Activated effector memory CD4-positive, alpha-beta T cell treated with anti-CD3 and anti-CD28 coated beads, Interleukin-2, amount 50 U/mL, for 16 hours (primary cell): Measurements from ENCODE around the gene PTPN1.
"Not testable (repeated sequence)": the region's sequence is repeated elsewhere in the genome, so short reads cannot be mapped to it uniquely, and the experiment has no call there.

Source experiments
- DNase-seq: peaks from one replicate; pipeline ENCODE4 v3.0.0-alpha.2; 2020

The PTPN1 gene

DNA sequence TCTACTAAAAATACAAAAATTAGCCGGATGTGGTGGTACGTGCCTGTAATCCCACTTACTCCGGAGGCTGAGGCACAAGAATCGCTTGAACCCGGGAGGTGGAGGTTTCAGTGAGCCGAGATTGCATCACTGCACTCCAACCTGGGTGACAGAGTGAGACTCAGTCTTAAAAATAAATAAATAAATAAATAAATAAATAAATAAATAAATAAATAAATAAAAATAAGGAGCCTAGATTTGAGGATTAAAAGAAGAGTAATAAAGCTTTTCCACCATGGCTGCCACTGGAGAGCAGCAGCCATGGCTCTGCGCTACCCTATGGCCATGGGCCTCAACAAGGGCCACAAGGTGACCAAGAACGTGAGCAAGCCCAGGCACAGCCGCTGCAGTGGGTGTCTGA is 110.3 kb downstream of the PTPN1 start:
- DNase-seq = not testable (repeated sequence)

DNA sequence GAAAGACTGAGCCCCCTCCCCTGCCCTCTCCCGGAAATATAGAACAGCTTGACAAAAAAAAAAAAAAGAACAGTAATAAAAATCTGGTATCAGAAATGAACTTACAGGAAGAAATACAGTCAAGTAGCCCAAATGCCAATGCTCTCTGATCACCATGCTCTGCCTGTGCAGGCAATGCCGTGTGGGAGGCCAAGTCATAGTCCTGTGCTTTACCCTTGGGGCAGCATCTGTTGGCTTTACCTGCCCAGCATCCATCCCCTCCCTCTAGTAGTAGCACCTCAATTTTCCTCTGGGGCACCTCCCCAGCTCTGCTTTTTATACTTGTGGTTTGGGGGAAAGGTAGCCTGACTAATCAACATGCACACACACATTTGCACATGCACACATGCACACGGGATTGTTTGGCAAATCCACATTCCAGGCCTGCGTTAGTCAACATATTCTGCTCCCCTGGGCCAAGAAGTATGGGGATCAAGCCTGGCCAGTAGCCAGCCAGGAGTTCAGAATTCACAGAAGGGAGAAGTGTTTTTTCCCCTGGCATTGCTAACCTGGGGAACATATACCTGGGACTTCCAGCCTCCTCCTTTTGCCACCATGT is 111.0 kb downstream of the PTPN1 start:
- DNase-seq = no peak

GRCh38 chr20:50624351-50625016 is 114.3 kb downstream of the PTPN1 start:
- no peak for DNase-seq

GRCh38 chr20:50625986-50626677 is 115.9 kb downstream of the PTPN1 start:
- DNase-seq = no peak

GRCh38 chr20:50627747-50628146 is 117.6 kb downstream of the PTPN1 start:
- DNase-seq = no peak

DNA sequence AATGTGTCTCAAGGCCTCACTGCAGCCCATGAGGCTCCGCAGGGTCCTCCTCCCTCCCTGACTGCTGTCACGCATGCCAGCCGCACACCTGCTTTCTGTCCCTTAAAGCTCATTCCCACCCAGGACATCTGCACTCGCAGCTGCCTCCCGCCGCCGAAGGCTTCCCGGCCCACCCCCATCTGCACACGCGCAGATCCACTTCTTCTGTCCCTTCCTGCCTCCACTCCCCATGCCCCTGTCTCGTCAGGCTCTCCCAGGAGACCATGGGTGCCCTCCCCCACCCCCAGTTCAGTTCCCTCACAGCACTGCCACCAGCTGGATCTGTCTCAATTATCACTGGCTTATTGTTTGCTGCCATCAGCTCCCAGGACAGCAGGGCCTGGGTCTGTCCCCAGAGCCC is 118.1 kb downstream of the PTPN1 start:
- no peak for DNase-seq

GRCh38 chr20:50628853-50629669 is 118.9 kb downstream of the PTPN1 start:
- no peak for DNase-seq

DNA sequence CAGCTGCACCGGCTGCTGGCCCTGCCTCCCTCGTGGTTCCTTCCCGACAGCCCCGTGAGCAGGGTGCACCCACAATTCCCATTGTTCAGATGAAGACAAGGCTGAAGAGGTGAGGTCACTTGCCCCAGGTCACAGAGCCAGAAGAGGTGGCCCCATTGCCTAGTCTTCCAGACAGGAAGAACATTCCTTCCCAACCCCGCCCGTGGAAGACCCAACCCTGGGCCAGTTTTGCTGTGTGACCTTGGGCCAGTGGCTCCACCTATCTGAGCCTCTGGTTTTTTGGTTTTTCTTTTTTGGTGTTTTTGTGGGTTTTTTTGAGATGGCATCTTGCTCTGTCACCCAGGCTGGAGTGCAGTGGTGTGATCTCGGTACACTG is 119.5 kb downstream of the PTPN1 start:
- no peak for DNase-seq

GRCh38 chr20:50630578-50631263 is 120.5 kb downstream of the PTPN1 start:
- DNase-seq = no peak

DNA sequence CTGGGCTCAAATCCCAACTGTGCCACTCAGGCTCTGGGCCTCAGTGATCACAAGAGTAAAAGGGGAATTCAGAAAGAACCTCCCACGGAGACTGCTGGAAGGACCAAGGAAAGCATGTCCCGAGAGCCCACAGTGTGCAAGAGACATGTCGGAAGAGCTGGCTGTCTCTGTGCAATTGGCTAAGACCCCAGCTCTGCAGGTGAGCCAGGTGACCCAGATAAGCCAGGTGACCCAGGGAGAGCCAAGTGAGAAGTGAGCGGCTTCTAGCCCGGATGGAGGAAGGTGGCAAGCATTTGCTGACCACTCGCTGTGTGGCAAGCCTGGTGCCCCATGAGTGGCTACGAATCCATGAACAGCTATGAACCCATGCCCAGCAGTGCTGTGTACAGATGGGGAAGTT is 122.1 kb downstream of the PTPN1 start:
- DNase-seq = no peak

- DNase-seq = no peak
Measured at GRCh38 chr20:50632701-50633100, 122.5 kb downstream of the PTPN1 start.

- no peak for DNase-seq
Measured at GRCh38 chr20:50633361-50633760, 123.2 kb downstream of the PTPN1 start.

DNA sequence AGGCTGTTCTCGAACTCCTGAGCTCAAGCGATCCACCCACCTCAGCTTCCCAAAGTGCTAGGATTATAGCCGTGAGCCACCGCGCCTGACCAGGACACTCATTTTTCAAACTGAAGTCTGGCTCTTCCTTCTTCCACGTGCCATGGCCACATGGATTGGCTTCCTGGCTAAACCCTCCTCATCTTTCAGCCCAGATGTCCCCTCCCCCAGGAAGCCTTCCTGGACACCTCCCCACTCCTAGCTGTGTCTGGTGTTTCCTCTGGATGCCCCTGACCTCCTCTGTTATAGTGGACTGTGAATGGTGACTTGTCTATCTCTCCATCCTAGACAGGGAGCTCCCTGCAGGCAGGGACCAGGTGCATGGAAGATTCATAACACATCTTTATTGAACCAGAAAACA is 124.0 kb downstream of the PTPN1 start:
- DNase-seq = no peak
